Epidermal melanocyte (primary cell): Measurements from ENCODE around the gene NCOA7.
"Not testable (repeated sequence)": the region's sequence is repeated elsewhere in the genome, so short reads cannot be mapped to it uniquely, and the experiment has no call there.

Experiments
- DNase-seq: peaks from one replicate; pipeline ENCODE4 v3.0.0; 2011; ENCODE audit warnings: low spot score; ENCODE audit not compliant: insufficient read length

NCOA7 gene

DNA sequence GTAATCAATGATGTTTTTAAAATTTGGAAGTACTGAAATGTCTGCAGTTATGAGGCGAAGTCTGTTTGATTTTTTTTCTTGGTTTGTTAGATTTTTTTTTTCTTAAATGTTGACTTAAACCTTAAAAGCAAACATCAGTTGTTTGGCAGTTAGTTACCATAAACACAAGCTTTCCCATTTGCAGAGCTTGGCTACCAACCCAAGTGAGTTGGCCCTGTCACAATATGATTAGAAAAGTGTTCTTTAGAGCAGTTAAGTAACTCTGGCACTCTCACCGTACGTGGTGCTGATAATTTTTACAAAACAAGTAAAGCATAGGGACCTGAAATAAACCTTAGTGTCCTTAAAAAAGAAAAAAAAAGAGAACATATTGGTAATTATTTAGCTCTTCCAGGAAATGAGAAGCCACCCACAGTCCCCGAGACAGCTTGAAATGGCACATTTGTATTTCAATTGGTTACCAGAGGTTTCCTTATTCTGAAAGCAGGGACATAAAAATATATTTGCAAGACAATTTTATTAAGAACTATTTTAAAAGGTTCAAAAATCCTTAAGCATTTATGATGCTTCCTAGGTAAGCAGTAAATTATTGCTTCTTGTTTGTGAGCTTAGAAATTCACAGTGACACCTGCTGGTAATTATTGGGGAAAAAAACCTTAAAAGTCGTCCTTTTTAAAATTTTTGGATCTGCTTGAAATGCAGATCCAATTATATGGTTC, 37.4 kb upstream of the NCOA7 start:
- no peak for DNase-seq

DNA sequence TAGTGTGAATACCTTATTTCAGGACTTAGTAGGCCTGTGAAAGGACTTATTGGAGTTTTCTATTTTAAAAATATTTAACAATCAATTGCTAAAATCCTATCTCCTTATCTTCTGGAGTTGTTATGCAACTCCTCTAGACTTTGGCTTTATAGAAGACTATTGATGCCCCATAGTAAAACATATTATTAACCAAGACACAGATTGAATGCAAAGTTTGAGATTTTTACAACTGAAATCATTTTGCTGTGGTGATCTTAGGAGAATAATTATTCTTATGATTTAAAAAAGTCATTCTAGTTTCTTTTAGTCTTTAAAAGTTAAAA, 36.9 kb upstream of the NCOA7 start:
- no peak for DNase-seq

DNA sequence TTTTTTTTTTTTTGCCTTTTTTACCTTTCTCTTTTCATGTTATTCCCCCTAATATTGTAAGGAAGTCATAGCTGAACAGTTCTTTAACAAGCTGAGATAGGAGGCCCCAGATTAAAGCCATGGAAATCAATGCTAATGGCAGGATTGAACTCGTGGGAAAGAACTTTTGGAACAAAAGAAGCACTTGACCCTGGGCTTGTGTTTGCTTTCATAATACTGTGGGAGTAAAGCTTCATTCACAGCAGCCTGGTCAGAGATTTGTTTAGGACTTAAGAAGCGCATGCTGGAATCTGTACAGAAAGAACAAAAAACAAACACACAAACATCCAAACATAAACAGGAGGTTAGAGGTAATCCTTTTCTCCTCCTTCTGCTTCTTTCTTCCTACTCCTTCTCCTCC, 36.2 kb upstream of the NCOA7 start:
- no peak for DNase-seq

DNA sequence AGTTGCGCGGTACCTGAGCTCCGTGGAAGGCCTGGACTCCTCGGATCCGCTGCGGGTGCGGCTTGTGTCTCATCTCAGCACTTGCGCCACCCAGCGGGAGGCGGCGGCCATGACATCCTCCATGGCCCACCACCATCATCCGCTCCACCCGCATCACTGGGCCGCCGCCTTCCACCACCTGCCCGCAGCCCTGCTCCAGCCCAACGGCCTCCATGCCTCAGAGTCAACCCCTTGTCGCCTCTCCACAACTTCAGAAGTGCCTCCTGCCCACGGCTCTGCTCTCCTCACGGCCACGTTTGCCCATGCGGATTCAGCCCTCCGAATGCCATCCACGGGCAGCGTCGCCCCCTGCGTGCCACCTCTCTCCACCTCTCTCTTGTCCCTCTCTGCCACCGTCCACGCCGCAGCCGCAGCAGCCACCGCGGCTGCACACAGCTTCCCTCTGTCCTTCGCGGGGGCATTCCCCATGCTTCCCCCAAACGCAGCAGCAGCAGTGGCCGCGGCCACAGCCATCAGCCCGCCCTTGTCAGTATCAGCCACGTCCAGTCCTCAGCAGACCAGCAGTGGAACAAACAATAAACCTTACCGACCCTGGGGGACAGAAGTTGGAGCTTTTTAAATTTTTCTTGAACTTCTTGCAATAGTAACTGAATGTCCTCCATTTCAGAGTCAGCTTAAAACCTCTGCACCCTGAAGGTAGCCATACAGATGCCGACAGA, 31.4 kb upstream of the NCOA7 start:
- no peak for DNase-seq

DNA sequence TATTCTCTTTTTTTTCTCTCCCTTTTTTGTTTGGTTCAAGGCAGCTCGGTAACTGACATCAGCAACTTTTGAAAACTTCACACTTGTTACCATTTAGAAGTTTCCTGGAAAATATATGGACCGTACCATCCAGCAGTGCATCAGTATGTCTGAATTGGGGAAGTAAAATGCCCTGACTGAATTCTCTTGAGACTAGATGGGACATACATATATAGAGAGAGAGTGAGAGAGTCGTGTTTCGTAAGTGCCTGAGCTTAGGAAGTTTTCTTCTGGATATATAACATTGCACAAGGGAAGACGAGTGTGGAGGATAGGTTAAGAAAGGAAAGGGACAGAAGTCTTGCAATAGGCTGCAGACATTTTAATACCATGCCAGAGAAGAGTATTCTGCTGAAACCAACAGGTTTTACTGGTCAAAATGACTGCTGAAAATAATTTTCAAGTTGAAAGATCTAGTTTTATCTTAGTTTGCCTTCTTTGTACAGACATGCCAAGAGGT, 30.8 kb upstream of the NCOA7 start:
- no peak for DNase-seq

DNA sequence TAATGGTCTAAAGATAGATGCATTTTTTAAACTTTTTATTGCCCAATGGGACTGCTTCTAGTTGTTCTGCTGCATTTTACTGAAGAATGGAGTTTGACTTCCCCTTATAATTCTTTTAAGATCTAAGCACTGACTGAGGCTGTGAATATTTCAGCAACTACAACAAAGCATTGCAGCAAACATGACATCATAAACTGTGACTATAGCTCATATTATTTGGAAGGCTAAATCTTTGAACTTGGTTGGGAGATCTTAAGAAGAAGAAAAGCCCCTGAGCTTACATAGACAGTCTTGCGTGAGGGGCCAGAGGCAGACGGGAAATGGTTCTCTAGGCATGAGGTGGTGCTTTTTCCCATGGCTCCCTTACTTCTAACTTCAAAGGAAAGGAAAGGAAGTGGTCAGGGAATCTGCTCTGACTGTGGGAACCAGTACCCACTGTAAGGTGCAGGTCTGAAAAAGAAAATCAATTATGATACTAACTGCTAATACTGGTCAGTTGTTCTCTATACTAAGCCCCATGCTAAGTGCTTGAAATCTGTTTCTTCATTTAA, 26.6 kb upstream of the NCOA7 start:
- DNase-seq, result no peak

DNA sequence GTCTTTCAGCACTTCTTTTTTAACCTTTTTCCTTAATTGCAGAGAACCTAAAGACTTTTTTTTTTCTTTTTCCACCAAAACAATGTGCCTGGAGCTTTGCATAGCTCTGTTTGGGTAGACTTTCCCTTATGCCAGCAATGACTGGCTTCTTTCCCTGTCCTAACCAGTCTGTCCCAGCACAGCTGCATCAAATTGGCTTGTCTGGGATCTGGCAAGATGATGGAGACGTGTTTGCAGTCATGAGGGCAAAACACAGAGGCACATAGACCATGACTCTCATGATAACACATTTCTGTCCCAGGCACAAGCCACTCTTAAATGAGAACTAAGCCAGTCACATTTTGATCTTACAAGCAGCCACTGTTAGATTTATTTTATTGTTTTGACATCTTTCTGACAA, 24.8 kb upstream of the NCOA7 start:
- DNase-seq, result no peak

DNA sequence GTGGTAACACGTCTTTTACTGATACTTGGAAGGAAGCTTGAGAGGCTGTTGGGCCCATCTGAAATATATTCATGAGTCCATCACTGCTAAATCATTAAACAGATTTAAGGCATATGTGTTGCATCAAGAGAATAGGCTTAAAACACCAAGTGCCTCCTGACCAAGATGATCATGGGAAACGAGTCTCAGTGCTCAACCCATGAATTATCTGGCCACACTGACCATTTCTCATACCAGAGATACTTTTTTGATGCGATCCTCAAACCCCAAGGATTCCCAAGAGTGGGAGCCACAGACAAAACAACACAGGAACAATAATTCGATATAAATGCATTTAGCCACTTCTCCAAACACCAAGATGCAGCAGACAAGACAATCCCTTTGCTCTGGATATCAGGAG, 24.1 kb upstream of the NCOA7 start:
- no peak for DNase-seq

DNA sequence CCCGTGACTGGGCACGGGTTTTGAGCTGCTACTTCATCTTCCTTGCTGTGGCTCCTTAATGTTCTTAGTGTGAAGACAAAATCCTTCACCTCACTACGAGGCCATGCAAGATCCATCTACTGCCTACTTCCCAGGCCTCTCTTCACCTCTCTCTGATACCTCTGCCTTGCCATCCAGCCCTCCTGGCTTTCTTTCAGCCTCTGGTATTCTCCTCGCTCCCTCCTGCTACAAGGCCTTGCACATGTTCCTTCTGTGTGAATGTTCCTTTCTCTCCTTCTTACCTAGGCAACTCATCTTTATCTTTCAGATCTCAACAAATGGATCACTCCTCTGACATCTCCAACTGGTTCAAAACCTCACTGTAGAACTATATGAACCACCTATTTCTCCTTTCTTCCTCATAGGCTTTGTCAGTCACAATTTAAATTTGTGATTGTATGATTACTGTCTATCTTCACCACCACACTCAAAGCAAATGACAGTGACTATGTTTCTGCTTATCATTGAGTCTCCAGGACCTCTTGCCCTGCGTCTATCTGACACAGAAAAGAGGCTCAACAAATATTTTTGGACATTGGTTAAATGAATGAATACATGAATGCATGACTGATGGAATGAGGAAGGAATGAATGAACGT, 21.5 kb upstream of the NCOA7 start:
- no peak for DNase-seq

DNA sequence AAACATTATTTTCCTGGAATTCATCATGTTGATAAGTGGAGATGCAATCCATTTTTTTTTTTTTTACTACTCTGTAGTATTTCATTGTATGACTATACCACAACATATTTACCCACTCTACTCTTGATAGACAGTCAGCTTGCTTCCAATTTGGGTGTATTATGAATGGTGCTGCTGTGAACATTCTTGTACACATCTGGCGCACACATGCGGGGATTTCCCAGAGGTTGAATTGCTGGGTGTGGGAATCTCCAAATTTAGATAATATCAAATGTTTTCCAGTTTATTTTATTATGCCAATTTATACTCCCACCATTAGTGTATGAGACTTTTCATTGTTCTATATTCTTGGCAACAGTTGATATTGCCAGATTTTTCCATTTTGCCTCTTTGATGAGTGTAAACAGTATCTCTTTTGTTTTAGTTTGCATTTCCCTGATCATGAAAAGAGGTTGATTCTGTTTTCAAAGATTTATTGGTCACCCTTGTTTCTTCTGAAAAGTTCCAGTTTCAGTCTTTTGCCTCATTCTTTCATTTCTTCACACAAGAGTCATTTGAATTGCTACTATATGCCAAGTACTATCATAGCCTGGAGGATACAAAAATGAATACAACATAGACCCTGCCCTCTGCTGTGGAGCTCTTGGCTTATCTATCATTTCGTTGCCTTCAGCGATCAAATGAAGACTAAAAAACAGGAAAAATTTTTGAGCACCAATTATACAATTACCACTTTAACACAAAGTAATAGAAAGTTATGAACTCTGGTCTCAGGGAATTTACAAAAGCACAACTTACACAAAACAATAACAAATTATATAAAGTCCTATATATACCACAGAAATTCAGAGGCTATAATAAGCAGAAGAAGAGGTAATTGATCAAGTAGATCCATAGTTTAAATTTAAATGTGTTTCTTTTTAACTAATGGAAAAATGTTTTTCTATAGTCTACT, 17.1 kb upstream of the NCOA7 start:
- no peak for DNase-seq

DNA sequence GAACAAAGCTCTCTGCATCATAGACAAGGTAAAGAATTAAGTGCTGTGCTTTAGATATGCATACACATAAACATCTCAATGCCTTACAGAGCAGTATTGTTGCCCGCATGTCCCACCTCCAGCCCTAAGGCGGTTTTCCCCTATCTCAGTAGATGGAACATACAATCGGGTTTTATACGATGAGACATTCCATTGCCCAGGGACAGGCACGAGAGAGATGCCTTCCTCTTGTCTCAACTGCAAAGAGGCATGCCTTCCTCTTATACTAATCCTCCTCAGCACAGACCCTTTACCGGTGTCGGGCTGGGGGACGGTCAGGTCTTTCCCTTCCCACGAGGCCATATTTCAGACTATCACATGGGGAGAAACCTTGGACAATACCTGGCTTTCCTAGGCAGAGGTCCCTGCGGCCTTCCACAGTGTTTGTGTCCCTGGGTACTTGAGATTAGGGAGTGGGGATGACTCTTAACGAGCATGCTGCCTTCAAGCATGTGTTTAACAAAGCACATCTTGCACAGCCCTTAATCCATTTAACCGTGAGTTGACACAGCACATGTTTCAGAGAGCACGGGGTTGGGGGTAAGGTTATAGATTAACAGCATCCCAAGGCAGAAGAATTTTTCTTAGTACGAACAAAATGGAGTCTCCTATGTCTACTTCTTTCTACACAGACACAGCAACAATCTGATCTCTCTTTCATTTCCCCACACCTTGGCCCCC, 14.5 kb upstream of the NCOA7 start:
- not testable (repeated sequence) for DNase-seq

DNA sequence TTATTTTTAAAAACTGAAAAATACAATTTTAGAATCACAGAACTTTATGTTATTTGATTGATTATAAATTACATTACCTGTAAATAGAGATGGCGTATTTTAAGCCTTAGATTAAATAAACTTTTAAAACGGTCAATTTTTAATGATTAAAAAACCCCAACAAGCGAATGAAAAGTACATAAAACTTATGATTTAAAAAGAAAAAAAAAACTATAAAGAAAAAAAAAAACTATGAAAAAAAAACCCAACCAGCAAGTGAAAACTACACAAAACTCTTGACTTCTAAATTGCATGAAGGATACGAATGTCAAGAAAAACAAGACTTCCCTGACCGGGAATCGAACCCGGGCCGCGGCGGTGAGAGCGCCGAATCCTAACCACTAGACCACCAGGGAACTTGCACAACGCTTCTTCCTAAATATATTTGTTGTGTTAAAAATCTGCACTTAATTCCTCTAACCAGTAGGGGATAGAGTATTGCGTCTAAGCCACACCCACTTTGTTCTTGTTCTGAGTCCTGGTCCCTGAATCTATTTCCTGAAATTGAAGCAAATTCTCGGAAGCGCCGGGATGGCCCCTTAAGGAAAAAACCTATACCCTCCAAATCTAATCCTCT, 10.7 kb upstream of the NCOA7 start:
- DNase-seq, result peak; percentile 86

DNA sequence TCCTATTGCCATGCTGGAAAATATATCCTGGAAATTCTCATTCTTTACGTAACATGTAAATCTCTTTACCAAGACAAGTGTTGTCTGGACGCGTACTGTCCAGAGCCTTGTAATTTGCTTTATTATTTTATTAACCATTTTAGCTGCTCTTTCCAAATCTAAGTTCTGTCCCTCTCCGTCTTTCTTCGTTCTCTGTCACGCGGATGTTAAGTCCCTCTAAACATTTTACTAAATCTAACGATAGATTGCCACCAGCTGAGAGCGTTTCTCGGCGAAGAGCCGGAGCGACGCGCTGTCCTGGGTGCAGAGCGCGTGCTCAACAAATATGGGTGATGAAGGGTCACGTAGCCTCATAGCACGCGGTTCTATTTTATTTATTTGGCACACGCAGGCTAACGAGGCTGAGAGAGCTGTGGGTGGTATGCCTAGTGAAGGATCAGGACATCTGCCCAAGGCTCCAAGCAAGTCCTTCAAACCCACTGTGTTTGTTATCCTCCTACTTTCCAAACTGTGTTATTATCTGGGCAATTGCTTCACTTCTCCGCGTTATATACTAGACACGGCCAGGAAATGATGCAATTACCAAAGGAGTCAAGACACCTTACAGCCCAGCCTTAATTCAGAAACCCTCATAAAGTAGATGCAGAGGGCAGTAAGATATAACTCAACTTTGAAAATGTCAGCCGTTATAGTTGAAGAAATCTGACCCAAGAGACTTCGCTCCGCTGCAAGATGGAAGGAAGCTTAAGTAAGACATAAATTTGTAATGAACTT, 10.0 kb upstream of the NCOA7 start:
- DNase-seq, result no peak

DNA sequence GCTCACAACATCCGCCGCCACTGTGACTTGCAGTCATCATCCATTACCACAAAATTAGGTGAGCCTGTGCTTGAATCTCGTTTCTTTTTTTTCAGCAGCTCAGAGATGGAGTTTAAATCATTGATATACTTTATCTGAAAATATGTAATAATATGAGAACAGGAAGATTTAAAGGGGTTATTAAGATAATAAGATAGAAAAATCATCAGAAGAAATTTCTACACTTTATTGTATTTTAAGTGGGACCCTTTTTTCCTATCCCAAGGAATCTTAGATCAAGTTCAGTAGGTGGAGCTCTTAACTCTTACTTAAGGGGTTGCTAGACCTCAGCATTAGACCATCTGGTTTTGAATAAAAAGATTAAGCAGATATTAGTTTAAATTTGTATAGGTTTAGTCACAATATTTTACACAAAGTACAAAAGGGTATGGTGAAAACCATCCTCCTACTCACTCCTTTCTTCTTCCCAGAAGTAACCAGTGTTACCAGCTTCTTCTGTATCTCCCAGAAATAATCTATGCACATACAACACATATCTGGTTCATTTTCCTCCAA, 9.4 kb upstream of the NCOA7 start:
- DNase-seq, result no peak

DNA sequence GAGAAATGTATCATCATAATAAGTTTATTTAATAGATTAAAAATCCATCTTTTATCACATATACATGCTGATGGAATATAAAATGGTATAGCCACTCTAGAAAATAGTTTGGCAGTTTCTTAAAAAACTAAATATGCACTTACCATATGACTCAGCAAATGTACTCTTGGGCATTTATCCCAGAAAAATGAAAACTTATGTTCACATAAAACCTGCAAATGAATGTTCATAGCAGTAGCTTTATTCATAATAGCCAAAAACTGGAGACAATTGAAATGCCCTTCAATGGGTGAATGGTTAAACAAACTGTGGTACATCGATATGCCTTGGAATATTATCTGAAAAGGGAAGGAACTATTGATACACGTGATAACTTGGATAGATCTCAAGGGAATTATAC, 6.4 kb upstream of the NCOA7 start:
- DNase-seq, result no peak

DNA sequence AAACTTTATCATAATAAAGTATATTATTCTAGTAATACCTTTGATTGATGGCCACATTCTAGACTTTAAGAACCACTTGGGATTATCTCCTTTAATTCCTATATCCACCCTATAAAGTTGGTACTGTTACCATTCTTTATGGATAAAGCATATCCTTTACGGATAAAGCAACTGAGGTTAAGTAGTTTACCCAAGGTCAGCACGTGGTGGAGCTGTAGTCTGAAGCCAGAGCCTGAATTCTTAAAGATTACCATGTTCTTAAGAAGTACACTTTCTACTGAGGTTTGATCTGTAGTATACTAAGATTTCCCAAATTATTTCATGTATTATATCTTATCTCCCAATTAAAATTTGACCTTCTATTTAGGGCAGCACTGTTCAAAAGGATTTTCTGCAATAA, 3.0 kb upstream of the NCOA7 start:
- no peak for DNase-seq

DNA sequence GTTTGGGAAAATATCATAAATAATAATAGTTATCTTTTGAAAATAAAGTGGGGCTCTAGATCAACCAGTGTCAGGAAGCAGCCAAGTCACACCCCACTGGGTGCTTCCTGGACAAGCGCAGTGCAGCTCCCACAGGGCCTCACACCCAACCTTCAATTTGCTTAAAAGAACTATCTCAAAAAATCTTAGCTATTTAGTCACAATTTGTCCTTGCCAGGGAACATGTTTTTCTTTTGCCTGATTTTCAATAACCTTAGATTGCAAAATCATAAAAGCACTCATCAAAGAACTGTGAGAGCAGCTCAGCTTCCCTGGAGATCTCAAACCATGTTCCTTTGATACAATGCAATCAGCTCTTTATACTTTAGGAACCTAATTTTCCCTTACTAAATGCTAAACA, 1.6 kb upstream of the NCOA7 start:
- no peak for DNase-seq

DNA sequence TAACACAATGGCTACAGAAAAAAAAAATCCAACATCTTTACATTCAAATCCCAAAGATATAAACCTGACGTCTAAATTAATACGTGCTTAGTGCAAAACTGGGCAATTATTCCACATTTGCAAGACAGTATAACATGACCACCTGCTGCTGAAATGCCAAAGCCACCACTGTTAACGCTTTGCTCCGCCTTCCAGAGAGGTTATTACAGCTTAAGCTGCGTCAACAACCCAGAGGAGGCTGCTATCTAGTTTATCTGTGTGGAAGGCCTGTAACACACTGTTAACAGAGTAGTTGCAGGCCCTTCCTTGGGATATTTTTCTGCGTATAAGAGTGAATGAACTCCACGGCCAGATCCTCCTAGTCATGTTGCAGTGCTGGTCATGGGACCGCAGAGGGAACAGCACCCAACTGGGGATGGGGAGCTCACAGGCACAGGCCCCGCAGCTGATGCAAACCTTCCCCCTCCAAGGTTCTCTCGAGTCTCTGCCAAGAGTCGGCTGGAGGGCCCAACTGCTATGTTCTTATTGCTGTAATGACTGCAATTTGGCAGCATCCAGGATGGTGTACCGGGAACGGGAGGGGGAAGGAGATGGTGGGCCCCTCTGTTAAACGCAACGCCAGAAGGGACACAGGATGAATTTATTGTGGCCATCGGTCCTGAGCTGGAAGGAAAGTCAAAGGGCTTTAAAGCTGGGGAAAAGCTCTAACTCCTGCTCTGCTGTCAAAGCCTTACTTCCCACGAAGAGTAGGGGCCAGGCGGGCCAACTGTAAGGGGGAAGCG, 993 bp upstream of the NCOA7 start:
- DNase-seq, result no peak
